Measurements from ENCODE around the gene B9D1.
"Not testable (repeated sequence)": the region's sequence is repeated elsewhere in the genome, so short reads cannot be mapped to it uniquely, and the experiment has no call there.

B9D1 gene

GRCh38 chr17:19361326-19361725 is 1.2 kb downstream of the B9D1 start:
- in situ Hi-C loops (cut with MboI; ENCODE audit: low sequenced_read_pairs) = loop anchor here (10.0 kb wide), 1 partner anchor 83 kb away; no protein-coding TSS in a partner anchor

GRCh38 chr17:19360772-19361171 is 1.8 kb downstream of the B9D1 start:
- in situ Hi-C loops (cut with MboI; ENCODE audit: low sequenced_read_pairs) = loop anchor here (10.0 kb wide), 1 partner anchor 84 kb away; no protein-coding TSS in a partner anchor

GRCh38 chr17:19359856-19360255 is 2.7 kb downstream of the B9D1 start:
- in situ Hi-C loops (cut with MboI; ENCODE audit: low sequenced_read_pairs) = loop anchor here (10.0 kb wide), 1 partner anchor 85 kb away; no protein-coding TSS in a partner anchor

- in situ Hi-C loops (cut with MboI; ENCODE audit: low sequenced_read_pairs) = no loop called here
Measured at GRCh38 chr17:19359151-19359550, 3.4 kb downstream of the B9D1 start.

GRCh38 chr17:19357761-19358160 is 4.8 kb downstream of the B9D1 start:
- in situ Hi-C loops (cut with MboI; ENCODE audit: low sequenced_read_pairs) = no loop called here

GRCh38 chr17:19357351-19357750 is 5.2 kb downstream of the B9D1 start:
- in situ Hi-C loops (cut with MboI; ENCODE audit: low sequenced_read_pairs) = no loop called here

- in situ Hi-C loops (cut with MboI; ENCODE audit: low sequenced_read_pairs) = no loop called here
Measured at GRCh38 chr17:19354748-19355147, 7.8 kb downstream of the B9D1 start.

GRCh38 chr17:19353401-19353800 is 9.1 kb downstream of the B9D1 start:
- in situ Hi-C loops (cut with MboI; ENCODE audit: low sequenced_read_pairs) = not testable (repeated sequence)

- in situ Hi-C loops (cut with MboI; ENCODE audit: low sequenced_read_pairs) = no loop called here
Measured at GRCh38 chr17:19348806-19349205, 13.7 kb downstream of the B9D1 start.

- in situ Hi-C loops (cut with MboI; ENCODE audit: low sequenced_read_pairs) = no loop called here
Measured at GRCh38 chr17:19348081-19348650, 14.4 kb downstream of the B9D1 start.

GRCh38 chr17:19347323-19348080 is 15.0 kb downstream of the B9D1 start:
- in situ Hi-C loops (cut with MboI; ENCODE audit: low sequenced_read_pairs) = no loop called here

- in situ Hi-C loops (cut with MboI; ENCODE audit: low sequenced_read_pairs) = no loop called here
Measured at GRCh38 chr17:19346351-19347255, 15.9 kb downstream of the B9D1 start.

GRCh38 chr17:19345486-19346350 is 16.8 kb downstream of the B9D1 start:
- in situ Hi-C loops (cut with MboI; ENCODE audit: low sequenced_read_pairs) = no loop called here

GRCh38 chr17:19345067-19345460 is 17.5 kb downstream of the B9D1 start:
- in situ Hi-C loops (cut with MboI; ENCODE audit: low sequenced_read_pairs) = no loop called here

- in situ Hi-C loops (cut with MboI; ENCODE audit: low sequenced_read_pairs) = no loop called here
Measured at GRCh38 chr17:19344311-19345066, 18.0 kb downstream of the B9D1 start.

- in situ Hi-C loops (cut with MboI; ENCODE audit: low sequenced_read_pairs) = no loop called here
Measured at GRCh38 chr17:19343671-19344151, 18.8 kb downstream of the B9D1 start.

- in situ Hi-C loops (cut with MboI; ENCODE audit: low sequenced_read_pairs) = no loop called here
Measured at GRCh38 chr17:19343256-19343630, 19.3 kb downstream of the B9D1 start.

- in situ Hi-C loops (cut with MboI; ENCODE audit: low sequenced_read_pairs) = no loop called here
Measured at GRCh38 chr17:19342611-19343255, 19.8 kb downstream of the B9D1 start.

All from HL-60/S4 (cell line).